H9 (cell line): ENCODE data around the gene VCP. TPM values are rescaled to one million over a fixed set of nuclear protein-coding genes. Genes with fewer than 3 reads are reported as not detected.
A peak's percentile ranks its signal among the peaks of the same experiment; 100 is the strongest.

Experiments
- DNase-seq: peaks from one replicate; pipeline ENCODE4 v3.0.0-alpha.2; 2017
- H2AFZ ChIP-seq: one replicate; pipeline ENCODE4 v1.6.1; 2013; ENCODE audit warnings: mild to moderate bottlenecking, low read length, control low read depth, moderate library complexity
- H2AK5ac ChIP-seq: 2 replicates; pipeline ENCODE4 v1.6.1; 2013; ENCODE audit warnings: low read length, control low read depth, mixed read lengths; ENCODE audit not compliant: insufficient read length
- H2BK120ac ChIP-seq: one replicate; pipeline ENCODE4 v1.6.1; 2013; ENCODE audit warnings: low read depth, mild to moderate bottlenecking, low read length, control low read depth, inconsistent platforms; ENCODE audit not compliant: poor library complexity, severe bottlenecking
- H2BK12ac ChIP-seq: 2 replicates; pipeline ENCODE4 v1.6.1; 2013; ENCODE audit warnings: low read length, control low read depth, mixed read lengths, low read depth; ENCODE audit not compliant: insufficient read length
- H2BK15ac ChIP-seq: 2 replicates; pipeline ENCODE4 v1.6.1; 2013; ENCODE audit warnings: low read depth, low read length, control low read depth
- H2BK20ac ChIP-seq: one replicate; pipeline ENCODE4 v1.6.1; 2013; ENCODE audit warnings: low read depth, mild to moderate bottlenecking, low read length, control low read depth, inconsistent platforms; ENCODE audit not compliant: poor library complexity, severe bottlenecking
- H2BK5ac ChIP-seq: 2 replicates; pipeline ENCODE4 v1.6.1; 2013; ENCODE audit warnings: low read length, control low read depth, mixed read lengths; ENCODE audit not compliant: insufficient read length
- H3K14ac ChIP-seq: 2 replicates; pipeline ENCODE4 v1.6.1; 2013; ENCODE audit warnings: low read length, control low read depth; ENCODE audit not compliant: insufficient read depth
- H3K18ac ChIP-seq: 2 replicates; pipeline ENCODE4 v1.6.1; 2013; ENCODE audit warnings: low read depth, mild to moderate bottlenecking, mixed read lengths, low read length, control low read depth; ENCODE audit not compliant: insufficient read length
- H3K23ac ChIP-seq: 2 replicates; pipeline ENCODE4 v1.6.1; 2013; ENCODE audit warnings: low read length, control low read depth, mixed read lengths, low read depth; ENCODE audit not compliant: insufficient read length
- H3K23me2 ChIP-seq: 2 replicates; pipeline ENCODE4 v1.6.1; 2013; ENCODE audit warnings: low read depth, mild to moderate bottlenecking, mixed read lengths, low read length, control low read depth; ENCODE audit not compliant: insufficient read length, poor library complexity, severe bottlenecking
- H3K27ac ChIP-seq: 2 replicates; pipeline ENCODE4 v1.5.1; 2013; ENCODE audit warnings: low read length, control low read depth, mixed read lengths, low read depth; ENCODE audit not compliant: insufficient read length
- H3K27me3 ChIP-seq: 2 replicates; pipeline ENCODE4 v1.6.1; 2013; ENCODE audit warnings: low read length, control low read depth, inconsistent platforms; ENCODE audit not compliant: insufficient read depth
- H3K4ac ChIP-seq: 2 replicates; pipeline ENCODE4 v1.6.1; 2013; ENCODE audit warnings: low read depth, mild to moderate bottlenecking, control low read depth, inconsistent platforms, low read length, moderate library complexity
- H3K4me1 ChIP-seq: 2 replicates; pipeline ENCODE4 v1.6.1; 2013; ENCODE audit warnings: low read length, control low read depth, inconsistent platforms; ENCODE audit not compliant: insufficient read depth
- H3K4me2 ChIP-seq: 2 replicates; pipeline ENCODE4 v1.6.1; 2013; ENCODE audit warnings: low read length, control low read depth, mixed read lengths; ENCODE audit not compliant: insufficient read length, insufficient read depth
- H3K56ac ChIP-seq: 2 replicates; pipeline ENCODE4 v1.6.1; 2013; ENCODE audit warnings: low read depth, mild to moderate bottlenecking, mixed read lengths, low read length, control low read depth; ENCODE audit not compliant: insufficient read length
- H3K79me1 ChIP-seq: 2 replicates; pipeline ENCODE4 v1.6.1; 2013; ENCODE audit warnings: low read depth, mild to moderate bottlenecking, moderate library complexity, low read length, control low read depth, inconsistent platforms; ENCODE audit not compliant: insufficient read depth, poor library complexity, severe bottlenecking
- H3K79me2 ChIP-seq: 2 replicates; pipeline ENCODE4 v1.6.1; 2013; ENCODE audit warnings: low read length, control low read depth, inconsistent platforms; ENCODE audit not compliant: insufficient read depth
- H3K9ac ChIP-seq: 2 replicates; pipeline ENCODE4 v1.6.1; 2013; ENCODE audit warnings: low read length, control low read depth, mixed read lengths; ENCODE audit not compliant: insufficient read length; ENCODE audit errors: extremely low read depth
- H3K9me3 ChIP-seq: one replicate; pipeline ENCODE4 v1.6.1; 2013; ENCODE audit warnings: low read depth, low read length, inconsistent platforms; ENCODE audit not compliant: control insufficient read depth
- H3T11ph ChIP-seq: one replicate; pipeline ENCODE4 v1.6.1; 2013; ENCODE audit warnings: mild to moderate bottlenecking, low read length, control low read depth, inconsistent platforms
- H4K20me1 ChIP-seq: one replicate; pipeline ENCODE4 v1.6.1; 2013; ENCODE audit not compliant: control insufficient read depth, insufficient read length, insufficient read depth
- H4K5ac ChIP-seq: 2 replicates; pipeline ENCODE4 v1.6.1; 2013; ENCODE audit warnings: low read depth, mild to moderate bottlenecking, mixed read lengths, low read length, control low read depth; ENCODE audit not compliant: insufficient read length
- H4K8ac ChIP-seq: replicated peaks from 2 replicates; pipeline ENCODE4 v1.6.1; 2013; ENCODE audit warnings: low read length, control low read depth, mixed read lengths, low read depth; ENCODE audit not compliant: insufficient read length
- H4K91ac ChIP-seq: 2 replicates; pipeline ENCODE4 v1.6.1; 2013; ENCODE audit warnings: low read depth, mild to moderate bottlenecking, moderate library complexity, mixed read lengths, low read length, control low read depth; ENCODE audit not compliant: insufficient read length
- H3K27ac Mint-ChIP-seq, 3 experiments: 2 replicates in 2 of 3; 3 replicates in 1 of 3; pipeline ENCODE4 v1.8.0; 2020 to 2021; ENCODE audit warnings: mixed read lengths in 3 of 3, mild to moderate bottlenecking in 1 of 3, moderate library complexity in 1 of 3
- H3K27me3 Mint-ChIP-seq: 2 replicates; pipeline ENCODE4 v1.8.0; 2021; ENCODE audit warnings: low read depth, mild to moderate bottlenecking, moderate library complexity, mixed read lengths
- H3K36me3 Mint-ChIP-seq, 3 experiments: 2 replicates in 2 of 3; 3 replicates in 1 of 3; pipeline ENCODE4 v1.8.0; 2020 to 2021; ENCODE audit warnings: low read depth in 3 of 3, mixed read lengths in 3 of 3; ENCODE audit not compliant: insufficient read depth in 1 of 3
- H3K4me1 Mint-ChIP-seq, 2 experiments: 2 replicates each; pipeline ENCODE4 v1.8.0; 2020; ENCODE audit warnings: mixed read lengths in 2 of 2
- H3K4me3 Mint-ChIP-seq, 2 experiments: 2 replicates in 1 of 2; 3 replicates in 1 of 2; pipeline ENCODE4 v1.8.0; 2020 to 2021; ENCODE audit warnings: mild to moderate bottlenecking in 2 of 2, mixed read lengths in 2 of 2, moderate library complexity in 1 of 2
- H3K9me3 Mint-ChIP-seq, 2 experiments: 2 replicates in 1 of 2; 3 replicates in 1 of 2; pipeline ENCODE4 v1.8.0; 2020; ENCODE audit warnings: mild to moderate bottlenecking in 2 of 2, mixed read lengths in 2 of 2, moderate library complexity in 1 of 2
- CTCF ChIP-seq: fragments of 200-600 bp; sonication (generic); conservative IDR thresholded peaks from 3 replicates; pipeline ENCODE4 v1.8.0; 2021; ENCODE audit warnings: antibody characterized with exemption, mild to moderate bottlenecking
- WGBS: extraction: QIAGEN DNeasy Blood & Tissue Kit; methylation state at CpG from one replicate; pipeline ENCODE4 v1.1.7; 2013; ENCODE audit warnings: missing lambda C conversion rate, low lambda C conversion rate, mixed read lengths; ENCODE audit not compliant: insufficient read length; ENCODE audit errors: extremely low coverage; 5-methylcytosine and 5-hydroxymethylcytosine counted together
- total RNA-seq: library from RNA; stranded (reverse); gene quantifications from 2 replicates; pipeline ENCODE4 v1.2.1, GENCODE V29; 2021

Gene VCP
- total RNA-seq, 1 experiment from 2014 or later = 407 TPM

GRCh38 chr9:35103660-35104191 is 31.3 kb upstream of the VCP start:
- H4K8ac ChIP-seq = no peak overlapping the region
- peak overlapping the region; percentile 72 for H3K27ac ChIP-seq
- H2BK15ac ChIP-seq = no peak overlapping the region
- peak overlapping the region; percentile 29 for H4K91ac ChIP-seq
- no peaks in the 10 kb centered on the region for H3K9me3 ChIP-seq
- Mint-ChIP-seq H3K27me3 (no peaks in the 10 kb centered on the region), H3K27ac (peak overlapping the region; percentile 92 to 100 (median 100)), H3K4me3 (peak overlapping the region; percentile 97 to 98), H3K4me1 (peaks cover 12 to 19% of the 10 kb centered on the region in 2 experiments), H3K36me3 (peaks cover 22 to 47% (median 43%) of the 10 kb centered on the region in 3 experiments), H3K9me3 (no peaks in the 10 kb centered on the region; a peak in 1 of 5 replicates)
- peaks cover 5% of the 10 kb centered on the region; the same call in 1 of the 2 replicates for H3K79me2 ChIP-seq
- WGBS = no CpG with 5 or more reads among the region's 5 CpGs
- peaks cover 10% of the 10 kb centered on the region for H3K23me2 ChIP-seq
- peak overlapping the region; percentile 84 for H3T11ph ChIP-seq
- DNase-seq = no peak
- no peak overlapping the region for H4K5ac ChIP-seq
- no peak overlapping the region for H2BK5ac ChIP-seq
- peak overlapping the region; percentile 72 for H3K4me2 ChIP-seq
- peak overlapping the region; percentile 26; the same call in 1 of the 2 replicates for H3K4ac ChIP-seq
- TF ChIP-seq CTCF = no peak
- no peaks in the 10 kb centered on the region for H3K27me3 ChIP-seq
- H3K4me1 ChIP-seq = no peaks in the 10 kb centered on the region
- peak overlapping the region; percentile 86 for H3K18ac ChIP-seq
- no peak overlapping the region for H3K23ac ChIP-seq
- H4K20me1 ChIP-seq = no peaks in the 10 kb centered on the region
- peaks cover 9% of the 10 kb centered on the region for H3K79me1 ChIP-seq
- H2BK20ac ChIP-seq = no peak overlapping the region
- no peak overlapping the region for H2AK5ac ChIP-seq
- peak overlapping the region; percentile 84; the same call in 1 of the 2 replicates for H3K14ac ChIP-seq
- H2BK120ac ChIP-seq = peak overlapping the region; percentile 14
- H3K56ac ChIP-seq = no peak overlapping the region
- no peak overlapping the region for H2AFZ ChIP-seq
- H3K9ac ChIP-seq = peak overlapping the region; percentile 29
- H2BK12ac ChIP-seq = no peak overlapping the region
